B cell (primary cell): ENCODE results near the gene CPNE2. TPM values are rescaled to one million over a fixed set of nuclear protein-coding genes. Genes with fewer than 3 reads are reported as not detected.

Experiments
- ATAC-seq: fragments of 200-7000 bp; cut with Tn5 transposase; one replicate; pipeline ENCODE4 v1.10.0; 2021; ENCODE audit warnings: low read depth, mild to moderate bottlenecking, moderate number of reproducible peaks, moderate library complexity
- CTCF ChIA-PET: fragments of 350-600 bp; sonication (Branson Sonifier 250); formaldehyde crosslinking; loops from one replicate; lab custom pipeline; 2021; ENCODE audit warnings: antibody characterized with exemption, inconsistent platforms; lab: Charles Lee
- POLR2A ChIA-PET: fragments of 350-600 bp; sonication (Branson Sonifier 250); formaldehyde crosslinking; loops from one replicate; lab custom pipeline; 2021; ENCODE audit warnings: antibody characterized with exemption; lab: Charles Lee
- DNase-seq: peaks from one replicate; pipeline ENCODE4 v3.0.0; 2013
- H2AFZ ChIP-seq: 2 replicates; pipeline ENCODE4 v1.6.1; 2012; ENCODE audit warnings: mild to moderate bottlenecking, low read depth, low read length; ENCODE audit not compliant: insufficient read depth, poor library complexity, severe bottlenecking
- H3K27ac ChIP-seq, 2 donors: 1 replicate in 1 of 2; 2 replicates in 1 of 2; pipeline ENCODE4 v1.5.1; 2012 to 2013; ENCODE audit warnings: low read length in 2 of 2, mild to moderate bottlenecking in 2 of 2, moderate library complexity in 1 of 2
- H3K27me3 ChIP-seq, 4 experiments: fragments of 200-600 bp in 1 of 4; sonication (generic) in 1 of 4; replicated peaks in 1 of 4; 1 replicate in 2 of 4; 2 replicates in 2 of 4; pipeline versions ENCODE4 v1.6.1 to v1.7.0; 2013 to 2016; ENCODE audit warnings: low read length in 3 of 4, mild to moderate bottlenecking in 2 of 4, mixed read lengths in 1 of 4, moderate library complexity in 1 of 4; ENCODE audit not compliant: insufficient read depth in 4 of 4, control insufficient read depth in 3 of 4; ENCODE audit errors: control extremely low read depth in 1 of 4
- H3K36me3 ChIP-seq, 2 experiments: replicated peaks in 1 of 2; 1 replicate in 1 of 2; 2 replicates in 1 of 2; pipeline versions ENCODE4 v1.6.1 to v1.7.1; 2013; ENCODE audit warnings: low read length in 1 of 2; ENCODE audit not compliant: insufficient read depth in 2 of 2, control insufficient read depth in 1 of 2; ENCODE audit errors: control extremely low read depth in 1 of 2, extremely low read depth in 1 of 2
- H3K4me1 ChIP-seq, 2 donors: fragments of 200-600 bp in 1 of 2; sonication (generic) in 1 of 2; 1 replicate in 1 of 2; 2 replicates in 1 of 2; pipeline versions ENCODE4 v1.5.1 to v1.6.1; 2013 to 2017; ENCODE audit warnings: low read length in 2 of 2; ENCODE audit not compliant: control insufficient read depth in 2 of 2, insufficient read depth in 2 of 2
- H3K4me2 ChIP-seq: replicated peaks from 2 replicates; pipeline ENCODE3; 2012; ENCODE audit warnings: mild to moderate bottlenecking, low read depth, low read length; ENCODE audit not compliant: poor library complexity, severe bottlenecking
- H3K4me3 ChIP-seq, 5 experiments: fragments of 200-600 bp in 1 of 5; sonication (generic) in 1 of 5; 1 replicate in 3 of 5; 2 replicates in 2 of 5; pipeline versions ENCODE4 v1.5.1 to v1.7.0; 2011 to 2016; ENCODE audit warnings: low read length in 4 of 5, mild to moderate bottlenecking in 4 of 5, low read depth in 2 of 5, control low read depth in 1 of 5, moderate library complexity in 1 of 5; ENCODE audit not compliant: insufficient read depth in 1 of 5; ENCODE audit errors: control extremely low read depth in 1 of 5, extremely low read depth in 1 of 5
- H3K79me2 ChIP-seq: fragments of 200-600 bp; sonication (generic); one replicate; pipeline ENCODE4 v1.6.0; 2016; ENCODE audit warnings: low read length; ENCODE audit not compliant: control insufficient read depth, insufficient read depth
- H3K9ac ChIP-seq: fragments of 200-600 bp; sonication (generic); 2 replicates; pipeline ENCODE4 v1.6.1; 2017; ENCODE audit warnings: mild to moderate bottlenecking, low read length, moderate library complexity
- H3K9me3 ChIP-seq, 3 donors: one replicate each; pipeline versions ENCODE4 v1.6.1 to v1.7.1; 2013; ENCODE audit warnings: low read length in 2 of 3; ENCODE audit not compliant: control insufficient read depth in 2 of 3, insufficient read depth in 1 of 3; ENCODE audit errors: control extremely low read depth in 1 of 3
- H4K20me1 ChIP-seq: 2 replicates; pipeline ENCODE4 v1.6.0; 2012; ENCODE audit warnings: mild to moderate bottlenecking, low read length; ENCODE audit not compliant: insufficient read depth, control insufficient read depth, poor library complexity, severe bottlenecking
- H3K27ac Mint-ChIP-seq: one replicate; pipeline ENCODE4 v1.8.0; 2021; ENCODE audit warnings: mixed read lengths
- H3K27me3 Mint-ChIP-seq: one replicate; pipeline ENCODE4 v1.8.0; 2021; ENCODE audit warnings: mixed read lengths
- H3K4me1 Mint-ChIP-seq: one replicate; pipeline ENCODE4 v1.8.0; 2021; ENCODE audit warnings: mixed read lengths
- H3K4me3 Mint-ChIP-seq: one replicate; pipeline ENCODE4 v1.8.0; 2021; ENCODE audit warnings: mixed read lengths
- H3K9me3 Mint-ChIP-seq: one replicate; pipeline ENCODE4 v1.8.0; 2022; ENCODE audit warnings: mixed read lengths; ENCODE audit not compliant: insufficient read depth
- EZH2 ChIP-seq: IDR thresholded peaks from 2 replicates; pipeline ENCODE4 v1.6.1; 2012; ENCODE audit warnings: borderline replicate concordance, low read depth, mild to moderate bottlenecking, moderate library complexity, low read length; ENCODE audit not compliant: insufficient read depth, poor library complexity, severe bottlenecking
- WGBS: methylation state at CpG from one replicate; pipeline ENCODE4 v1.1.5; 2013; ENCODE audit warnings: missing lambda C conversion rate; ENCODE audit not compliant: insufficient coverage; 5-methylcytosine and 5-hydroxymethylcytosine counted together
- intact Hi-C: fragments of 100-400 bp; cut with micrococcal nuclease; formaldehyde crosslinking; loops from one replicate; pipeline ENCODE4 v1.10.0; 2022
- polyA plus RNA-seq: library from polyadenylated mRNA; depleted of rRNA; stranded (reverse); fragments of >200 nt; gene quantifications from 2 replicates; pipeline ENCODE4 v1.2.3, GENCODE V29; 2012
- total RNA-seq, 2 donors: library from RNA; stranded (reverse); fragments of 120-200 nt in 1 of 2; gene quantifications; 1 replicate in 1 of 2; 2 replicates in 1 of 2; pipeline versions ENCODE4 v1.2.3 to v1.2.4, GENCODE V29; 2013 to 2022
- TF ChIP-seq, protein P1 (sequence below): fragments of 200-600 bp; IDR thresholded peaks from one replicate; pipeline ENCODE4 v1.8.0; 2022; ENCODE audit warnings: antibody characterized with exemption, mild to moderate bottlenecking

Gene CPNE2
- total and polyA plus RNA-seq, 2 donors (not counting 1 experiment from before 2014, with no cell fraction given) = 1.5 to 2.9 TPM

DNA sequence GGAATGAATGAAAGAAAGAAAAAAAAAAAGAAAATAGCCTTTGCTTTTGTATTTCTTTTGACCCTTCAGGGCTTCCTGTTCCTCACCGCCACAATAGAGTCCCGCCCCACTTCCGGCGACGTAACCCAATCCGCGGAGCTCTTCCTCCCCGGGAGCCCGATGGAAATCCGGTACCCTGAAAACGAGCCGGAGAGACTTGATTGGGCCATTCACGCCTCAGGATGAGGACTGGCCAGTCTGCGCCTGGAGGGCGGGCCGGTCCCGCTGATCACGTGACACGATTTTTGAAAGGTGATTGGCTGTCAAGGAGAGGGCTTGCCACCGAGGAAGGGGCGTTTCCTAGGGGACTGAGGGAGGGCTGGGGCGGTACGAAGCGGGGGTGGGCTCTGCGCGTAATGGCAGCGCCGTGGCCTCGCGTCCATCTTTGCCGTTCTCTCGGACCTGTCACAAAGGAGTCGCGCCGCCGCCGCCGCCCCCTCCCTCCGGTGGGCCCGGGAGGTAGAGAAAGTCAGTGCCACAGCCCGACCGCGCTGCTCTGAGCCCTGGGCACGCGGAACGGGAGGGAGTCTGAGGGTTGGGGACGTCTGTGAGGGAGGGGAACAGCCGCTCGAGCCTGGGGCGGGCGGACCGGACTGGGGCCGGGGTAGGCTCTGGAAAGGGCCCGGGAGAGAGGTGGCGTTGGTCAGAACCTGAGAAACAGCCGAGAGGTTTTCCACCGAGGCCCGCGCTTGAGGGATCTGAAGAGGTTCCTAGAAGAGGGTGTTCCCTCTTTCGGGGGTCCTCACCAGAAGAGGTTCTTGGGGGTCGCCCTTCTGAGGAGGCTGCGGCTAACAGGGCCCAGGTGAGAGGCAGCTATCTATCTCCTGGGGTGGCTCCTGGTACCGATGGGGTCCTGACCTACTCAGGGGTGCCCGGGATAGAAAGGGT is 93.8 kb downstream of the CPNE2 start, which contains the start of the genes PSME3IP1 and RSPRY1:
TSS of gene PSME3IP1 (minus strand) at position 95 of the 927 bp plus-strand sequence. CDS start 12,185 bp downstream, outside the sequence.
TSS of gene RSPRY1 (plus strand) at position 385 of the 927 bp plus-strand sequence. CDS start 18,330 bp downstream, outside the sequence.
- intact Hi-C loops = loop anchor here (1.0 to 10.0 kb wide), 11 partner anchors 59 to 1441 kb away; partner anchors contain the start of genes AMFR, ARL2BP, CCDC102A and CIAPIN1
- peak within 1 kb of the TSS; percentile 98 for H3K27ac Mint-ChIP-seq
- peak within 1 kb of the TSS; percentile 91 for H3K4me2 ChIP-seq
- DNase-seq (peak; percentile 100), ATAC-seq (peak; percentile 91)
- peaks cover 26 to 28% of the 10 kb centered on the region in 2 donors for H3K4me1 ChIP-seq
- peaks cover 61% of the 10 kb centered on the region for H3K4me1 Mint-ChIP-seq
- H3K27me3 ChIP-seq = no peaks in the 10 kb centered on the region
- no peaks in the 10 kb centered on the region for H3K27me3 Mint-ChIP-seq
- peak within 1 kb of the TSS; percentile 90 for H3K4me3 Mint-ChIP-seq
- peaks cover 20% of the 10 kb centered on the region for H4K20me1 ChIP-seq
- TF ChIP-seq EZH2 = no peak
- TF ChIP-seq, protein P1, sequence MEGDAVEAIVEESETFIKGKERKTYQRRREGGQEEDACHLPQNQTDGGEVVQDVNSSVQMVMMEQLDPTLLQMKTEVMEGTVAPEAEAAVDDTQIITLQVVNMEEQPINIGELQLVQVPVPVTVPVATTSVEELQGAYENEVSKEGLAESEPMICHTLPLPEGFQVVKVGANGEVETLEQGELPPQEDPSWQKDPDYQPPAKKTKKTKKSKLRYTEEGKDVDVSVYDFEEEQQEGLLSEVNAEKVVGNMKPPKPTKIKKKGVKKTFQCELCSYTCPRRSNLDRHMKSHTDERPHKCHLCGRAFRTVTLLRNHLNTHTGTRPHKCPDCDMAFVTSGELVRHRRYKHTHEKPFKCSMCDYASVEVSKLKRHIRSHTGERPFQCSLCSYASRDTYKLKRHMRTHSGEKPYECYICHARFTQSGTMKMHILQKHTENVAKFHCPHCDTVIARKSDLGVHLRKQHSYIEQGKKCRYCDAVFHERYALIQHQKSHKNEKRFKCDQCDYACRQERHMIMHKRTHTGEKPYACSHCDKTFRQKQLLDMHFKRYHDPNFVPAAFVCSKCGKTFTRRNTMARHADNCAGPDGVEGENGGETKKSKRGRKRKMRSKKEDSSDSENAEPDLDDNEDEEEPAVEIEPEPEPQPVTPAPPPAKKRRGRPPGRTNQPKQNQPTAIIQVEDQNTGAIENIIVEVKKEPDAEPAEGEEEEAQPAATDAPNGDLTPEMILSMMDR = no peak
- peak within 1 kb of the TSS; percentile 91 for H2AFZ ChIP-seq
- no peaks in the 10 kb centered on the region for H3K9me3 Mint-ChIP-seq
- POLR2A ChIA-PET = interaction anchor here (0.6 to 1.2 kb wide), 10 partner anchors 45 to 943 kb away, joined by 3 to 6 read pairs (median 4); partner anchors contain the start of genes ARL2BP and CFAP20
- peak within 1 kb of the TSS; percentile 87 to 92 for H3K27ac ChIP-seq
- H3K9ac ChIP-seq = peak within 1 kb of the TSS; percentile 90
- WGBS = under 1% methylated on average over 64 of the region's 64 CpGs
- H3K9me3 ChIP-seq = no peaks in the 10 kb centered on the region
- H3K4me3 ChIP-seq = peak within 1 kb of the TSS; percentile 86 to 99 (median 89)
- CTCF ChIA-PET = interaction anchor here (0.6 to 2.0 kb wide), 6 partner anchors 227 to 825 kb away, joined by 3 to 4 read pairs (median 4); partner anchors contain the start of gene POLR2C
- H3K79me2 ChIP-seq = peaks cover 97% of the 10 kb centered on the region
- peaks cover 0 to 3% of the 10 kb centered on the region in 2 experiments for H3K36me3 ChIP-seq
